Spleen (tissue), 7 donors: ENCODE measurements around the gene CD83.

ENCODE experiments used
- POLR2AphosphoS5 ChIP-seq, 3 donors: sonication (generic); formaldehyde crosslinking; IDR thresholded peaks; one replicate each; pipeline ENCODE4 v1.5.1; 2017; ENCODE audit warnings: antibody characterized with exemption in 3 of 3
- TF ChIP-seq, protein P1 (sequence below), 11 experiments: fragments of 200-600 bp in 7 of 11; fragments of 450-650 bp in 4 of 11; sonication (generic) in 4 of 11; IDR thresholded peaks in 8 of 11; conservative IDR thresholded peaks in 3 of 11; 1 replicate in 7 of 11; 2 replicates in 4 of 11; pipeline versions ENCODE4 v1.4.0 to v1.8.0; 2016 to 2021; ENCODE audit warnings: antibody characterized with exemption in 11 of 11, inconsistent platforms in 4 of 11, mild to moderate bottlenecking in 1 of 11
- donor health status: DM: no; HTN: no; CAD: no; lungs with moderate emphysema.
- donor health status: DM: no; HTN: no; CAD: no.
- donor health status: DM: no; HTN: no; CAD: no.

DNA sequence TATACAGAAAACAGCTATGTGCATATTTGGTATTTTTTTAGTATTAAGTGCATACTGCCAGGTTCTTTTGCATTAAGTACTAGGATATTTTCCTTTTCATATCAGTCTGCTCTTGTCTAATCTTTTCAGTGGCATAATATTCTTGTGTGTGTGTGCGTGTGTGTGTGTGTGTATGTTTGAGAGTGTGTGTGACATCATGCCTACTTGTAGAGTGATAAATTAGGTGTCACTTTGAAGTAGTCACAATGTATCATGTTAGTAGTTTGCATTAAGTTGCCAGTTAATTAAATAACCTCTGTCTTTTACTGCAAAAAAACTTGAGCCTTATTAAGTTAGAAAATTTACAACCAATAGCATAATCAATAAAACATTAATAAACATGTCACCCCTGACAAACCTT, 65.3 kb downstream of the CD83 start:
- TF ChIP-seq, protein P1, sequence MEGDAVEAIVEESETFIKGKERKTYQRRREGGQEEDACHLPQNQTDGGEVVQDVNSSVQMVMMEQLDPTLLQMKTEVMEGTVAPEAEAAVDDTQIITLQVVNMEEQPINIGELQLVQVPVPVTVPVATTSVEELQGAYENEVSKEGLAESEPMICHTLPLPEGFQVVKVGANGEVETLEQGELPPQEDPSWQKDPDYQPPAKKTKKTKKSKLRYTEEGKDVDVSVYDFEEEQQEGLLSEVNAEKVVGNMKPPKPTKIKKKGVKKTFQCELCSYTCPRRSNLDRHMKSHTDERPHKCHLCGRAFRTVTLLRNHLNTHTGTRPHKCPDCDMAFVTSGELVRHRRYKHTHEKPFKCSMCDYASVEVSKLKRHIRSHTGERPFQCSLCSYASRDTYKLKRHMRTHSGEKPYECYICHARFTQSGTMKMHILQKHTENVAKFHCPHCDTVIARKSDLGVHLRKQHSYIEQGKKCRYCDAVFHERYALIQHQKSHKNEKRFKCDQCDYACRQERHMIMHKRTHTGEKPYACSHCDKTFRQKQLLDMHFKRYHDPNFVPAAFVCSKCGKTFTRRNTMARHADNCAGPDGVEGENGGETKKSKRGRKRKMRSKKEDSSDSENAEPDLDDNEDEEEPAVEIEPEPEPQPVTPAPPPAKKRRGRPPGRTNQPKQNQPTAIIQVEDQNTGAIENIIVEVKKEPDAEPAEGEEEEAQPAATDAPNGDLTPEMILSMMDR (IDR thresholded peaks at IDR 0.05 in 8 of 11, conservative IDR thresholded peaks at IDR 0.05 in 3 of 11) = no peak
- no peak for TF ChIP-seq POLR2AphosphoS5 (IDR thresholded peaks at IDR 0.05)
